Endothelial cell of umbilical vein (primary cell): ENCODE measurements around the gene BZW2. TPM values are rescaled to one million over a fixed set of nuclear protein-coding genes. Genes with fewer than 3 reads are reported as not detected.

Experiments used
- BruUV-seq: library from RNA; stranded (reverse); fragments of 400-500 nt; replicated peaks from 2 replicates; lab custom pipeline; 2021; lab: Mats Ljungman, UMichigan
- CTCF ChIA-PET: fragments of 300-600, 350-600 bp; sonication (Branson Sonifier 250); formaldehyde crosslinking; loops from one replicate; lab custom pipeline; 2021; ENCODE audit warnings: antibody characterized with exemption, inconsistent platforms; lab: Charles Lee
- POLR2A ChIA-PET: fragments of 300-600, 350-600 bp; sonication (Branson Sonifier 250); formaldehyde crosslinking; loops from one replicate; lab custom pipeline; 2021; ENCODE audit warnings: antibody characterized with exemption, inconsistent platforms; lab: Charles Lee
- DNase-seq: peaks from one replicate; pipeline ENCODE4 v3.0.0-alpha.2; 2011; ENCODE audit warnings: low read depth, low spot score
- FAIRE-seq: peaks from 2 replicates; lab custom pipeline; 2011; peaks lifted over from hg19 to GRCh38; lab: Jason Lieb, UNC
- H2AFZ ChIP-seq: 2 replicates; pipeline ENCODE4 v1.6.0; 2012; ENCODE audit warnings: low read depth, low read length, control low read depth, inconsistent platforms
- H3K27ac ChIP-seq: 2 replicates; pipeline ENCODE4 v1.5.1; 2011; ENCODE audit warnings: low read depth, mild to moderate bottlenecking, control low read depth, low read length, moderate library complexity; ENCODE audit not compliant: insufficient read depth
- H3K27me3 ChIP-seq, 2 experiments: 2 replicates each; pipeline versions ENCODE4 v1.6.0 to v1.6.1; 2011; ENCODE audit warnings: low read length in 2 of 2, mixed read lengths in 1 of 2; ENCODE audit not compliant: control insufficient read depth in 2 of 2, insufficient read depth in 2 of 2
- H3K36me3 ChIP-seq, 2 experiments: 2 replicates in 1 of 2; 3 replicates in 1 of 2; pipeline ENCODE4 v1.5.1; 2011; ENCODE audit warnings: low read length in 2 of 2, mild to moderate bottlenecking in 1 of 2, moderate library complexity in 1 of 2; ENCODE audit not compliant: control insufficient read depth in 2 of 2, insufficient read depth in 2 of 2; ENCODE audit errors: extremely low read depth in 1 of 2
- H3K4me1 ChIP-seq: 3 replicates; pipeline ENCODE4 v1.5.1; 2011; ENCODE audit warnings: mild to moderate bottlenecking, low read length; ENCODE audit not compliant: control insufficient read depth, insufficient read depth; ENCODE audit errors: extremely low read depth
- H3K4me2 ChIP-seq: 2 replicates; pipeline ENCODE4 v1.6.1; 2011; ENCODE audit warnings: low read length, control low read depth, mixed read lengths; ENCODE audit not compliant: insufficient read depth
- H3K4me3 ChIP-seq, 3 experiments: fragments of 200-600 bp in 1 of 3; sonication (generic), shearing (Covaris generic) in 1 of 3; replicated peaks in 1 of 3; 2 replicates each; pipeline ENCODE4 v1.5.1; 2011 to 2016; ENCODE audit warnings: control low read depth in 3 of 3, low read length in 3 of 3, mild to moderate bottlenecking in 2 of 3, inconsistent platforms in 1 of 3, low read depth in 1 of 3, moderate library complexity in 1 of 3; ENCODE audit not compliant: insufficient read depth in 1 of 3
- H3K79me2 ChIP-seq: 2 replicates; pipeline ENCODE4 v1.6.0; 2012; ENCODE audit warnings: low read length, inconsistent platforms; ENCODE audit not compliant: control insufficient read depth, insufficient read depth
- H3K9ac ChIP-seq: replicated peaks from 2 replicates; pipeline ENCODE3; 2011; ENCODE audit warnings: low read length, control low read depth; ENCODE audit not compliant: insufficient read depth; ENCODE audit errors: extremely low read depth
- H3K9me1 ChIP-seq: replicated peaks from 3 replicates; pipeline ENCODE4 v1.6.0; 2011; ENCODE audit warnings: mild to moderate bottlenecking, low read length; ENCODE audit not compliant: control insufficient read depth, insufficient read depth; ENCODE audit errors: extremely low read depth
- H3K9me3 ChIP-seq: replicated peaks from 2 replicates; pipeline ENCODE4 v1.5.1; 2012; ENCODE audit warnings: low read length, inconsistent platforms; ENCODE audit not compliant: control insufficient read depth, insufficient read depth
- H4K20me1 ChIP-seq: replicated peaks from 2 replicates; pipeline ENCODE3; 2011; ENCODE audit warnings: mild to moderate bottlenecking, low read length; ENCODE audit not compliant: control insufficient read depth, insufficient read depth; ENCODE audit errors: extremely low read depth
- CTCF ChIP-seq, 2 donors: IDR thresholded peaks; 1 replicate in 1 of 2; 2 replicates in 1 of 2; pipeline ENCODE4 v1.5.1; 2011; ENCODE audit warnings: low read length in 2 of 2, mild to moderate bottlenecking in 2 of 2, moderate library complexity in 2 of 2, control low read depth in 1 of 2, inconsistent platforms in 1 of 2, low read depth in 1 of 2; ENCODE audit not compliant: insufficient read depth in 1 of 2; ENCODE audit errors: extremely low read depth in 1 of 2
- EZH2 ChIP-seq: IDR thresholded peaks from 2 replicates; pipeline ENCODE4 v1.6.1; 2012; ENCODE audit warnings: borderline replicate concordance, low read depth, mild to moderate bottlenecking, moderate library complexity, low read length, inconsistent platforms; ENCODE audit not compliant: severe bottlenecking
- FOS ChIP-seq: IDR thresholded peaks from 2 replicates; pipeline ENCODE4 v1.6.1; 2011; ENCODE audit warnings: mild to moderate bottlenecking, low read length, moderate library complexity, borderline replicate concordance; ENCODE audit not compliant: insufficient read depth
- GATA2 ChIP-seq: IDR thresholded peaks from 2 replicates; pipeline ENCODE4 v1.7.0; 2011; ENCODE audit warnings: low read depth, mild to moderate bottlenecking, moderate library complexity, mixed read lengths, low read length; ENCODE audit not compliant: insufficient read length, insufficient read depth
- JUN ChIP-seq: IDR thresholded peaks from 2 replicates; pipeline ENCODE4 v1.6.1; 2011; ENCODE audit warnings: borderline replicate concordance, low read depth; ENCODE audit not compliant: insufficient read length, insufficient read depth
- MAX ChIP-seq: IDR thresholded peaks from 2 replicates; pipeline ENCODE4 v1.6.1; 2011; ENCODE audit not compliant: insufficient read depth, insufficient read length
- MYC ChIP-seq: IDR thresholded peaks from one replicate; pipeline ENCODE4 v1.6.1; 2011; ENCODE audit warnings: mild to moderate bottlenecking, low read depth, low read length
- POLR2A ChIP-seq: IDR thresholded peaks from 2 replicates; pipeline ENCODE4 v1.6.1; 2012; ENCODE audit warnings: low read depth, mild to moderate bottlenecking, control low read depth, low read length
- POLR2AphosphoS5 ChIP-seq: IDR thresholded peaks from 2 replicates; pipeline ENCODE4 v1.6.1; 2012; ENCODE audit warnings: low read depth, mild to moderate bottlenecking, control low read depth, low read length, moderate library complexity; ENCODE audit not compliant: insufficient read depth
- dilution Hi-C: fragments of 300-500 bp; cut with MboI; formaldehyde crosslinking; loops from one replicate; pipeline ENCODE4 v1.15.0; 2019; ENCODE audit warnings: low sequenced_read_pairs; ENCODE audit not compliant: extremely low pct_ligation_motif_present
- intact Hi-C: fragments of 100-400 bp; cut with micrococcal nuclease; formaldehyde crosslinking; loops from one replicate; pipeline ENCODE4 v1.10.0; 2022
- polyA plus RNA-seq, 4 experiments: library from polyadenylated mRNA; depleted of rRNA in 3 of 4; stranded (reverse) in 3 of 4; unstranded in 1 of 4; fragments of >200 nt; gene quantifications; 2 replicates each; pipeline versions ENCODE4 v1.2.1 to v1.2.3, GENCODE V29; 2011 to 2012; ENCODE audit warnings: missing spikeins in 1 of 4
- total RNA-seq: library from RNA; stranded (reverse); gene quantifications from 2 replicates; pipeline ENCODE4 v1.2.3, GENCODE V29; 2021

BZW2 gene
- total and polyA plus RNA-seq, 2 donors (not counting 3 experiments of a cell fraction or from before 2014, with no cell fraction given), result 39.7 to 106 TPM

- no TSS peak for BruUV-seq
Observed at GRCh38 chr7:16712916-16713315, 66.9 kb downstream of the BZW2 start.

More at GRCh38 chr7:16712916-16713315, 66.9 kb downstream of the BZW2 start:
- dilution Hi-C loops, result no loop called here
- Histone ChIP-seq H3K27ac (no peak overlapping the region), H2AFZ (no peak overlapping the region), H3K9me1 (no peaks in the 10 kb centered on the region), H3K4me3 (no peak overlapping the region), H4K20me1 (no peaks in the 10 kb centered on the region), H3K4me1 (peaks cover 8% of the 10 kb centered on the region), H3K4me2 (no peak overlapping the region), H3K9me3 (no peaks in the 10 kb centered on the region), H3K79me2 (no peaks in the 10 kb centered on the region), H3K9ac (no peak overlapping the region), H3K36me3 (no peaks in the 10 kb centered on the region), H3K27me3 (no peaks in the 10 kb centered on the region)
- FAIRE-seq, result no peak
- no peak for DNase-seq
- CTCF ChIA-PET, result interaction anchor here (2.9 kb wide), 1 partner anchor 87 kb away, joined by 7 read pairs; no protein-coding TSS in a partner anchor
- intact Hi-C loops, result no loop called here
- TF ChIP-seq MAX (no peak), POLR2A (no peak), MYC (no peak), EZH2 (no peak), JUN (no peak), POLR2AphosphoS5 (no peak), FOS (no peak), GATA2 (no peak), CTCF (IDR thresholded peaks at IDR 0.05; ENCODE audit: extremely low read depth in 1 of 2, insufficient read depth in 1 of 2, low read depth in 1 of 2, low read length in 2 of 2) (no peak)
- POLR2A ChIA-PET, result no interaction called here
